ENCODE results near the gene DENND6B. TPM values are rescaled to one million over a fixed set of nuclear protein-coding genes. Genes with fewer than 3 reads are reported as not detected.
"Not testable (repeated sequence)": the region's sequence is repeated elsewhere in the genome, so short reads cannot be mapped to it uniquely, and the experiment has no call there.

Gene DENND6B
- total RNA-seq, 1 donor from 2014 or later = 4.7 TPM

- not testable (repeated sequence) for DNase-seq (ENCODE audit: low read depth)
Observed at GRCh38 chr22:50273781-50274180, 53.0 kb downstream of the DENND6B start.

DNA sequence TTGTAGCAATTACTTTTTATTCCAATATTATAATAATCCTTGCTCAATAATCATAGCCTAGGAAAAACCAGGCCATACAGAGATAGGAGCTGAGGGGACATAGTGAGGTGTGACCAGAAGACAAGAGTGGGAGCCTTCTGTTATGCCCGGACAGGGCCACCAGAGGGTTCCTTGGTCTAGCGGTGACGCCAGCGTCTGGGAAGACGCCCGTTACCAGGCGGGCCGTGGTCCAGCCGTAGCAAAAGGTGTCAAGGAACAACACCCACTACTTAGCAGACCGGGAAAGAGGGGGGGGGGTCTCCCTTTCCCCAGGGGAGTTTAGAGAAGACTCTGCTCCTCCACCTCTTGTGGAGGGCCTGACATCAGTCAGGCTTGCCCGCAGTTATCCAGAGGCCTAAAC lies 53.5 kb downstream of the DENND6B start:
- DNase-seq (ENCODE audit: low read depth) = not testable (repeated sequence)

- no peak for DNase-seq (ENCODE audit: low read depth)
Observed at GRCh38 chr22:50272044-50272802, 54.6 kb downstream of the DENND6B start.

DNA sequence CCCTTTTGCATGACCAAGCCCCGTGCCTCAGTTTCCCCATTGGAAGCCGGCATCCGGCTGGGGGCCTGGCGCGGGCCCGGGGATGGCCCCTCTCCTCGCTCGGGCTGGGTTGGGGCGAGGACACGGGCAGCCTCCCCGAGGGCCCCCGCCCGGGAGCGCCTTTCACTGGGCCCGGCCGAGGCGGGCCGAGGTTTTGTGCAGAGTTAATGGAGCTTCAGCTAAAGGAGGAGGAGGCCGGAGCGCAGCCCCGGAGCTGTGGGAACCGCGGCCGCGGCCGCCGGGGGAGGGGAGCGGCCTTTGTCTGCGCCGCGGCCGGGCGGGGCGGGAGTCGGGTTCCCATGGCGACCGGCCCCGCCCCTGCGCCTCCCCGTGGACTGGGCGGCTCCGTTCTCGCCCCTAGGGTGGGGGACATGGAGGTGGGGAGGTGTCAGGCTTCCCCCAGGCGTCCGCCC lies 55.3 kb downstream of the DENND6B start:
- peak; percentile 60 for DNase-seq (ENCODE audit: low read depth)

GRCh38 chr22:50270666-50271394 lies 56.0 kb downstream of the DENND6B start:
- DNase-seq (ENCODE audit: low read depth) = peak; percentile 74

- DNase-seq (ENCODE audit: low read depth) = no peak
Observed at GRCh38 chr22:50269970-50270665, 56.7 kb downstream of the DENND6B start, which contains the start of gene MAPK11. Gene MAPK11, minus strand, starts transcription at chr22:50270380. Its CDS starts 88 bp downstream, at chr22:50270292.

DNA sequence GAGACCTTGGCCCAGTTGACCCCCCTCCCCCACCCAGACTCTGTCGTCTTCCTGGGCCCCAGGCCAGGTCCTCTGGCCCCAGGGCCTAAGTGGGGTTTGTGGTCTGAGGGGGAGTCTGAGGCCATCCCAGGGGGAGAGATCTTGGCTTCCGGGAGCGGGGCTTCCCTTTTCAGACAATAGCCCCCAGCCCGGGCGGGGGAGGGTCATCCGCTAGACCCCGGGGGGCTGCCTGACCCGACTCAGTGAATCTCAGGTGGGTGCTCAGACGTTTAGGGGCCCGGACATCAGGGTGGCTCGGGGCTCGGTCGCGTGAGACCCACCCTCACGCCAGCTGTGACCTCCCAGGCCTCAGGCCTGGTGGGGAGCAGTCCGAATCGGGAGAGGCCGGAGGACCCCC lies 57.2 kb downstream of the DENND6B start:
- DNase-seq (ENCODE audit: low read depth) = no peak

DNA sequence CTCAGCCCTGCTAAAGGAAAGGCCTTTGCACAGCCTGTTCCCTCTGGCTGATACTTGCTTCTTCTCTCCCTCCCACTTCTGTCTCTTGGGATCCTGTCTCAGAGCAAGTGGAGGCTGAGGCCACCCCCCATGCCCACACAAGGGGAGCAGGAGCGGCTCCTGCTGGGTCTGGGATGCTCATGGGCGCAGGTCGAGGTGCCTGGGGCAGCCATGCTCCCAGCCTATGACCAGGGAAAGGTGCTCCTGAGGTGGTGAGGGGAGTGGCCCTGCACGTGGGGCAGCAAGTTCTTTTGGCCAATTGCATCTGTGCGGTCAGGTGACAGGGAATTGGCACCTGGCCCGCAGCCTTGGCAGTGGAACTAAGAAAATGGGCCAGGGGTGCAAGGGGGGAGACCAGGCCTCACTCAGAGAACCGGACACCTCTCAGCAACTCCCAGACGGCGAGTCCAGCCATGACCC lies 58.1 kb downstream of the DENND6B start:
- DNase-seq (ENCODE audit: low read depth) = no peak

DNA sequence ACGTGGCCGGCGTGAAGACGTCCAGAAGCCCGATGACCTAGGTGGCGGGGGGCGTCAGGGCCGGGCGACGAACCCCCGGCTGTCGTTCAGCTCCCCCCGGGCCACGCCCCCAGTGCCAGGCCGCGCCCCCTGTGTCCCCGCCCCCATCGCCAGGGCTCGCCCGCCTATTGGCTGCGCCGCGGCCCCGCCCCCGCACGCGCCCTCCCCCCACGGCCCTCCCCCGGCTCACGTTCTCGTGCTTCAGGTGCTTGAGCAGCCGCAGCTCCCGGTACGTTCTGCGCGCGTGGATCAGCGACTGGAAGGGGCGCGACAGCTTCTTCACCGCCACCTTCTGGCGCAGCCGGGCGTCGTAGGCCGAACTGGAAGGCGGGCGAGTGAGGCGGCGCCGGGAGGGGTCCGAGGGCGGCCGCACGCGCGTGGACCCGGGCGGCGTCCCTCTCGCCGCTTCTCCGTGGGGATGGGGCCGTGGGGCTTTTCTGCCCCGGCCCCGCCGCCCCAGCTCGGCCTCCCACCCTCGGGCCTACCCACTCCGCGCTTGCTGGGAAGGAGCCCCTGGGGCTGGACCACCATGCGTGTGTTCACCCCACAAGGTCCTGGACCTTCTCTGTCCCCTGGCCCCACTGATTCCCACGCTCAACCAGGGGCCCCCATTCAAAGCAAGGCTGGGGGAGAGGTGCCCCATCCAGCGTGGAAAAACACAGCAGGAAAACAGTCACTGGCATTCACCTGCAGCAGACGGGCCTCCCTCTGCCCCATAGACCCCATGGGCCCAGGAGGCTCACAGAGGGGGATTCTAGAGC lies 59.0 kb downstream of the DENND6B start:
- DNase-seq (ENCODE audit: low read depth) = peak; percentile 35

DNA sequence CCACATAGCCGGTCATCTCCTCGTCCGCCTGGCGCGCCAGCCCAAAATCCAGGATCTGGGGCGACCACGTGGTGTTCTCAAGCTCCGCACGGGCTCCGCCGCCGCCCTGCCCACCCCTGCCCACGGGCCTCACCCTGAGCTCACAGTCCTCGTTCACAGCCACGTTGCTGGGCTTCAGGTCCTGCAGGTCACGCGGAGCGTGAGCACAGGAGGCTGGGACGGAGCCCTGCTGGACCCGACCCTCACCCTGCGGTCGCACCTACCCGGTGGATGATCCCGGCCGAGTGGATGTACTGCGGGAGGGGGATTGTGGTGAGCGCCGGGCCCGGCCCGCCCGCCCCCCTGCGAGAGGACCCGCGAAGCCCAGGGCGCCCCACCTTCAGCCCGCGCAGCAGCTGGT lies 59.8 kb downstream of the DENND6B start:
- DNase-seq (ENCODE audit: low read depth) = no peak

DNA sequence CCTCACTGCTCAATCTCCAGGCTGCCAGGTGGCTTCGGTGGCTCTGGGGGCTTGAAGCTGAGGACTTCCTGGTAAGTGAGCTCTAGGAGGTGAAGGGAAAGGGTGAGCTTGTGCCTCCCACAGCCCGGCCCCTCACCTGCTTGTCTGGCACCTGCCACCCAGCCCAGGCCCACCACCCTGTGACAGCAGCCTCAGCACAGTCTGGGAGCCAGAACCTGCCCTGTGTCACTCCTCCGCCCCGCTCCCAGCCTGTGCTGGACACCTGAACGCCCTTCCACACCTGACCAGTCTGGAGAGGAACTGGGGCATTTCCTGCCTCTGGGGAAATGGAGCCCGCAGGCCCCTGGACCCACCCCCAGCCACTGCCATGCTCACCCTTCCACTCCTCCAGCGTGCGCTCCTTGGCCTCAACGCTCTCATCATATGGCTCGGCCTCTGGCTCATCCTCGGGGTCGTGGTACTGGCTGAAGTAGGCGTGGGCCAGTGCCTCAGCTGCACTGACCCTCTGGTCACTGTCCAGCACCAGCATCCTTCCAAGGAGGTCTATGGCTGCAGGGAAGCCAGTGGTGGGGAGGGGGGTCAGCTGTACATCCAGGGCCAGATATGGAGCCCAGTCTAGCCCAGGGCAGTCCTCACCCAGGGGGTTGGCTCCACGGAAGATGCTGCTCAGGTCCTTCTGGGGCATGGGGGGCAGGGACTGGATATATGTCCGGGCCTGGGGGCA lies 61.7 kb downstream of the DENND6B start:
- DNase-seq (ENCODE audit: low read depth) = no peak

DNA sequence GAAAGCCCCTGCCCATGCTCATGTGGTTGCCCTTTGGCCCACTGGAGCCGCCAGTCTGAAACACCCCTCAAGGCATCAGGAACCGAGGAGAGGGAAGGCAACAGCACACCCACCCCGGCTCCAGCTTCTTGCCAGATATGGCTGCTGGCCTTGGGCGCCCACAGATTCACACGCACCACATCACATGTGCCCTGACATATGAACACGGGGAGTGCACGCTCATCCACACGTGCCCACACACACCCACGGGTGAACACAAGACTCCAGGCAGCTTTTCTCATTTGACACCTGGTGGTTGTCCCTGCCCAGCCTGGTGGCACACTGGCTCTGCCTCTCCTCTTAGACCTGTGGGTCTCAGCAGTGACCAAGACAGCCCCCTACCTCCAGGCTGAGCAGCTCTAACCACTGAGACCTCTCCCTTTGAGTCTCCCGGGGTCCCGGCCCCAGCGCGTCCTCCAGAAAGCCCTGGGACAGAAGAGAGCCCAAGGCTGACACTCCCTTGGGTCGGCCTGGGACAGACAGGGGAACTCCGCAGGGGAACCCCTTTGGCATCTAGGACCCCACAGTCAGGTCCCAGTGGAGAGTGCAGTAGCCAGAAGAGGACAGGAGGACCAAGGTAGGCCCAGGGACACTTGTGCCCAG lies 62.6 kb downstream of the DENND6B start:
- no peak for DNase-seq (ENCODE audit: low read depth)

- no peak for DNase-seq (ENCODE audit: low read depth)
Observed at GRCh38 chr22:50262973-50263617, 63.7 kb downstream of the DENND6B start.

DNA sequence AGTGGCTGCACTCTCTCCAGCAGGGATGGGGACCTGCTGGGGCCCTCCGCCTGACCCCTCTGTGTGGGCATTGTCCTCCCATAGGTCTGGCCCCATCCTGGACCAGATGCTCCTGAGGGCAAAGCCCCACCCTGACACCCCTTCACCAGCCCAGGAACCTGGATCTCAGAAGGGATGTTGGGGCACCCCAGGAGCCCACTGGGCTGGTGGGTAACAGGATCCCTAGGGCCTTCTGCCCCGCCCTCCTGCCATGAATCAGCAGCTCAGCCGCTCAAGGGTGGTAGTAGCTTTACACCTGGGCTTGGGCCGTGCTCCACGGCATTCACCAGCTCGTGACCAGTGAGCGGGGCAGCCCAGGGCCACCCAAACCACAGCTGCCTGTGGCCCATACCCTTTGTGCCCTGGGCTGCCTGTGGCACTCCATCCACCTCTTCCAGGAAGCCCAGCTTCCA lies 64.3 kb downstream of the DENND6B start:
- DNase-seq (ENCODE audit: low read depth) = peak; percentile 47

GRCh38 chr22:50261615-50262459 lies 65.0 kb downstream of the DENND6B start, which contains the start of gene MAPK12:
Gene MAPK12, minus strand, starts transcription at chr22:50261683. Its CDS starts 174 bp downstream, at chr22:50261509.
- DNase-seq (ENCODE audit: low read depth) = peak; percentile 40

DNA sequence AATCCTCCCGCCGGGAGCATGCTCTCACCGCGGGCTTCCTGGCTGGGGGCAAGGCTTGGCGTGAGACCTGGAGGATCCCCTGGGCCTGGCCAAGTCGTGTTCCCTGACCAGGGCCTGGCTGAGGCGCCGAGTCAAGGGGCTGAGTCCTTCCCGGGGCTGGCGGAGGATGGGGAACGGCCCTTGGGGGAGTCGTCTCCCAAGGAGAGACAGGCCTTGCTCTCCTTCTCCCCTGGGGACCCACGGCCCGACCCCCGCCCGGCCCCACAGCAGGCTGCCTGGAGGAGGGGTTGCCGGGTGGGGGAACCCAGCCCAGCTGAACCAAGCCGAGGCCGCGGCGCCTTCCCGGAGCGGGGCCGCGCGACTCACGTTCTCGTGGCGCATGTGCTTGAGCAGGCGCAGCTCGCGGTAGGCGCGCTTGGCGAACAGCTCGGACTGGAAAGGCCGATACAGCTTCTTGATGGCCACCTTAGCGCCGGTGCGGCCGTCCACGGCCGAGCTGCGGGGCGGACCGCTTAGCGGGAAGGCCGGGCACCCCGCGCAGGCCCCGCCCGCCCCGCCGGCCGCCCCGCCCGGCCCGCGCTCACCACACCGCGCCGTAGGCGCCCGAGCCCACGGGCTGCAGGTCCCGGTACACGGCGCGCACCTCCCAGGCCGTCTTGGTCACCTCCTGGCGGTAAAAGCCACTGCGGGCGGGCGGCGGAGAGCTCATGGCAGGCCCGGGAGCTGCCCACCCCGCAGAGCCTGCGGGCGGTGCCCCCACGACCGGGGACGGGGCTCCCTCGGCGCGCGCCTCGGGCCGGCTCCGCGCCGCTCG lies 65.8 kb downstream of the DENND6B start:
- DNase-seq (ENCODE audit: low read depth) = peak; percentile 70

GRCh38 chr22:50260434-50260800 lies 66.4 kb downstream of the DENND6B start:
- DNase-seq (ENCODE audit: low read depth) = no peak
